GM21447 (cell line): Measurements from ENCODE around the gene PRSS37.
"Not testable (repeated sequence)": the region's sequence is repeated elsewhere in the genome, so short reads cannot be mapped to it uniquely, and the experiment has no call there.

ENCODE experiments used
- ATAC-seq: cut with Tn5 transposase; IDR thresholded peaks from one replicate; pipeline ENCODE4 v1.9.1; 2021; ENCODE audit not compliant: unreplicated experiment

PRSS37 gene

GRCh38 chr7:141841385-141841784 is at the start of gene PRSS37:
TSS of gene PRSS37 (minus strand) at chr7:141841485. CDS start at chr7:141841049, 436 bp downstream.
- ATAC-seq: no peak

- no peak for ATAC-seq
These were observed 48.0 kb upstream of the PRSS37 start for GRCh38 chr7:141889321-141889720.

GRCh38 chr7:141884539-141885225 is 43.4 kb upstream of the PRSS37 start:
- peak; percentile 76 for ATAC-seq

GRCh38 chr7:141880960-141881359 is 39.7 kb upstream of the PRSS37 start:
- ATAC-seq: no peak

GRCh38 chr7:141877365-141877764 is 36.1 kb upstream of the PRSS37 start:
- no peak for ATAC-seq

- ATAC-seq: no peak
These were observed 35.1 kb upstream of the PRSS37 start for GRCh38 chr7:141876371-141876770.

GRCh38 chr7:141875453-141875852 is 34.2 kb upstream of the PRSS37 start:
- no peak for ATAC-seq

- ATAC-seq: no peak
These were observed 33.5 kb upstream of the PRSS37 start for GRCh38 chr7:141874787-141875186.

- ATAC-seq: no peak
These were observed 31.6 kb upstream of the PRSS37 start for GRCh38 chr7:141872931-141873330.

- no peak for ATAC-seq
These were observed 25.7 kb upstream of the PRSS37 start for GRCh38 chr7:141866974-141867373.

- ATAC-seq: no peak
These were observed 23.6 kb upstream of the PRSS37 start for GRCh38 chr7:141864765-141865447.

GRCh38 chr7:141860207-141860606 is 18.9 kb upstream of the PRSS37 start:
- no peak for ATAC-seq

GRCh38 chr7:141847996-141848395 is 6.7 kb upstream of the PRSS37 start:
- no peak for ATAC-seq

- no peak for ATAC-seq
These were observed 3.0 kb upstream of the PRSS37 start for GRCh38 chr7:141844256-141844655.

- no peak for ATAC-seq
These were observed 1.6 kb upstream of the PRSS37 start for GRCh38 chr7:141842904-141843303.

- ATAC-seq: no peak
These were observed 577 bp downstream of the PRSS37 start for GRCh38 chr7:141840708-141841107.

- ATAC-seq: no peak
These were observed 2.0 kb downstream of the PRSS37 start for GRCh38 chr7:141839256-141839655.

- no peak for ATAC-seq
These were observed 2.7 kb downstream of the PRSS37 start for GRCh38 chr7:141838581-141838980.

GRCh38 chr7:141837683-141838082 is 3.6 kb downstream of the PRSS37 start:
- no peak for ATAC-seq

- ATAC-seq: not testable (repeated sequence)
These were observed 18.9 kb downstream of the PRSS37 start for GRCh38 chr7:141822432-141822831.

- ATAC-seq: no peak
These were observed 21.2 kb downstream of the PRSS37 start for GRCh38 chr7:141820067-141820466.

GRCh38 chr7:141792526-141792925 is 48.8 kb downstream of the PRSS37 start:
- ATAC-seq: no peak

- ATAC-seq: no peak
These were observed 51.4 kb downstream of the PRSS37 start, which contains the start of gene TAS2R5 for GRCh38 chr7:141789917-141790316. TSS of gene TAS2R5 (plus strand) at chr7:141790217. CDS start at chr7:141790362, 145 bp downstream.
